ENCODE data around the gene FAXDC2.
"Not testable (repeated sequence)": the region's sequence is repeated elsewhere in the genome, so short reads cannot be mapped to it uniquely, and the experiment has no call there.

FAXDC2 gene

GRCh38 chr5:154829589-154830218 is 20.7 kb downstream of the FAXDC2 start:
- peak; percentile 17 for DNase-seq

GRCh38 chr5:154829181-154829588 is 21.2 kb downstream of the FAXDC2 start:
- peak; percentile 19 for DNase-seq

- no peak for DNase-seq
Measured at GRCh38 chr5:154824070-154824469, 26.3 kb downstream of the FAXDC2 start.

- DNase-seq, result no peak
Measured at GRCh38 chr5:154823605-154824004, 26.8 kb downstream of the FAXDC2 start.

- not testable (repeated sequence) for DNase-seq
Measured at GRCh38 chr5:154822896-154823295, 27.5 kb downstream of the FAXDC2 start.

GRCh38 chr5:154820383-154820782 is 30.0 kb downstream of the FAXDC2 start:
- no peak for DNase-seq

- DNase-seq, result no peak
Measured at GRCh38 chr5:154819546-154819945, 30.9 kb downstream of the FAXDC2 start.

DNA sequence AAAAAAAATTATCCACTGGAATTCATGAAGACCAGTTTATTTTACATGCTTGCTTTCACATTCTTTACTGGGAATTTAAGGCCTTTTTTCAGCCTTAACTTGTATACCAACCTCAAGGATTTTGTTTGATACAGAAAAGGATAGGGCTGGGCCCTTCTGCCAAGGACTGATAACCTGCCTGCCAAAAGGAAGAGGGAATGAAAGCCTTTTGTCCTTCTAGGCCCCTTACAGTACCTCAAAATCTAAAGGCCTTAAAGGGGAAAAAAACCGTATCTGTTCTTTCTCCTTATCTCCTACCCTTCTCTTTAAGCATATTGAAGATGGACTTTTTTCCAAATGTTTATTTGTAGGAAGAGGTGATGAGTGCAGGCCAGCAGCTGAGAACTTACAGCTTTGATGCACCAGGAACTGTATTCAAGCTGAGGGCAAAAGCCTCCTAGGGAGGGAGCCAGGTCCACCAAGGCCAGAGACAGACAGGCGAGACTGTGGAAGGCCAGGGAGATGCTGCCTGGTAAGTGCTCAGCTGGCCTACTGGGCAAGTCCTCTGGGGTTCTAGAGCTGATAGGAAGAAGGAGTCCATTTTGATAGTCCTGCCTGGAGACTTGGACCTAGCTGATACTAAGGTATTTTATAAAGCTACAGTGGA is 31.8 kb downstream of the FAXDC2 start:
- DNase-seq, result peak; percentile 93

DNA sequence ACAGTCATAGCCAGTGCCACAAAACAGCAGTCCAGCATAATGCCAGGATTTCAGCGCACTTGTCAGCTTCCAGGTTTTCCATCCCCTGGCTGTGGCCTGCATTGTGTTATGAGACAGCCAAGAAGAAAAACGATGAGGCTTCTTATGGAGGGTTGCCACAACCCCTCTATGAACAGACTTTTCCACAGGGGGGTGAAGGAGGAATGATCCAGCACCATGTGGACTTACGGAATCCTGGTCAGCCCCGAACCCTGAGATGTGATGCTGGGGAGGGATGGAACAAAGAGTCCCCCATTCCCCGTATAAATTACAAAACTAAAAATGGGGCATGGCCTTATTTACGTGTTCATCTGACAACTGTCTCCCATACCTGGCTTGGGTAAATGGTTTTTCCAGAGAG is 32.6 kb downstream of the FAXDC2 start:
- DNase-seq, result no peak

DNA sequence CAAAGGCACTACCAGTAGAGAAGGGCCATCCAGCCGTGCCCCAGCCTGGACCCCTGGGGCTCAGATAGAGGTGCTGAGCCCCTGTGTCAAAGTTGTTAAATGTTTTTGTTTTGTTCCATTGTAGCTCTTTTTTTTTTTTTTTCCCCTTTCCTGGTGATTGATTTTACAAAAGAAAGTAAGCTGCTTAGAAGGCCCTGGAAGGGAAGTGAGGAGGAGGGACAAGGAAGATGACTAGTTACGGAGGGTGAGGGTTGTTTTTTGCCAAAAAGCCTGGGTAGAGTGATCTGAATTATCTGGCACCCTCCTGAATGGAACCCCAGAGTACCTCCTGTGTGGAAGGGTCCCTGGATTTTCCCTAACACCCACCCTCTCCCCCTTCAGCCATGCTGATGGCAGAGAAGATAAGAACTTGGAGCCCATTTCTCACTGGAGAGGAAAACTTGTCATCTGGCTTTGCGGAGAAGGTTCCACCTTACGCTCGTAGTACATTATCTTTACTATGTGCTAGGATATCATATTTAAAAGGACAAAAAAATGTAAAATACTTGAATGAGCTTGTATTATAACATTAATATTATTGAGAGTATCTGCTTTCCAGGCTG is 33.4 kb downstream of the FAXDC2 start:
- DNase-seq, result no peak

- DNase-seq, result no peak
Measured at GRCh38 chr5:154815684-154816247, 34.6 kb downstream of the FAXDC2 start.

DNA sequence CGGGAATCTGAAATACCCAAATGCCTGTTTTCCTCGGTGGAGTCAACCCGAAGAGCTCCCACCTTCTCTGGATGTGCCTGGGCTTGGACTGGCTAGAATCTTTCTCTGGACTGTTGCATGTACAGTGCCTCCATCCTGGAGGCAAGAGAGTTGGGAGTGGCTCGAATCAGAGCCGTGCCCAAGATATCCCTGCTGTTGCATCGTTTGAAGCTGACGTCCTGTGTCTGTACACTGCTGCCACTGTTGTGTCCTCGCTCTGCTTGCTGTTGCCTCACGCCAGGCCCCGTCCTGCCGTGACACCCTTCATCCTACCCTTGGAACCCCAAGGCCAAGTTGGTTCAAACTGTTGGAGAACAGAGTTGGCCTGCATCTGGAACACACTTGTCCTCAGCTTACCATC is 35.4 kb downstream of the FAXDC2 start:
- DNase-seq, result no peak

DNA sequence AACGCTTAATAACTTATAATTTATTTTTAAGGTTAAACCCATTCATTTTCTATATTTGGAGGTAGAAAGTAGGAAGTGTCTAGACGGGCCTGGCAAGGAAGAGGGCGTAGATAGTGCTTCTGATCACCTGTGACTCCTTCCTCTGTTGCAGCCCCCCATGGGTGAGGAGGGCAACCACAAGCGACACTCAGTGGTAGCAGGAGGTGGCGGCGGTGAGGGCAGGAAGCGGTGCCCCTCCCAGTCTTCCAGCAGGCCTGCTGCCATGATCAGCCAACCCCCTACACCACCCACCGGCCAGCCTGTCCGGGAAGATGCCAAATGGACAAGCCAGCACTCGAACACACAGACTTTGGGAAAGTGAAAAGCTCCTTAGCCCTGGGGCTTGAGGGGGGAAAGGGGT is 36.7 kb downstream of the FAXDC2 start:
- DNase-seq, result no peak

DNA sequence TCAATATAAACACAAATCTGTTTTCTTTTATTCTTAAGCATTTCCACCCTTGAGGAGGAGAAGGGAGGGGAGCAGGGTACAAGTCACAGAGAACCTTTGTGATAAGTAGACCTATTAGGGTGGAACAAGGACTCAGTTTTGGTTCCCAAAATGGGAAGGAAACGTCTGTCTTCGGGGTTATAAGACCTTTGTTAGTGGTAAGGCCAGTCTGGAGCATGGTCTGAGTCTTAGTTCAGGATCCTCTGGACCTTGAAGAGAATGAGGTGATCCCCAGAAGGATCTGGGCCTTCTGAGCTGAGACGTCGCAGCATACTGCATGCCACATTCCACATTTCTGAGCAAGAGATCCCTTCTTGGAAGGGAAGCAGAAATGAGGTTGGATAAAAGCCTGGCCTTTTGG is 37.2 kb downstream of the FAXDC2 start:
- no peak for DNase-seq

DNA sequence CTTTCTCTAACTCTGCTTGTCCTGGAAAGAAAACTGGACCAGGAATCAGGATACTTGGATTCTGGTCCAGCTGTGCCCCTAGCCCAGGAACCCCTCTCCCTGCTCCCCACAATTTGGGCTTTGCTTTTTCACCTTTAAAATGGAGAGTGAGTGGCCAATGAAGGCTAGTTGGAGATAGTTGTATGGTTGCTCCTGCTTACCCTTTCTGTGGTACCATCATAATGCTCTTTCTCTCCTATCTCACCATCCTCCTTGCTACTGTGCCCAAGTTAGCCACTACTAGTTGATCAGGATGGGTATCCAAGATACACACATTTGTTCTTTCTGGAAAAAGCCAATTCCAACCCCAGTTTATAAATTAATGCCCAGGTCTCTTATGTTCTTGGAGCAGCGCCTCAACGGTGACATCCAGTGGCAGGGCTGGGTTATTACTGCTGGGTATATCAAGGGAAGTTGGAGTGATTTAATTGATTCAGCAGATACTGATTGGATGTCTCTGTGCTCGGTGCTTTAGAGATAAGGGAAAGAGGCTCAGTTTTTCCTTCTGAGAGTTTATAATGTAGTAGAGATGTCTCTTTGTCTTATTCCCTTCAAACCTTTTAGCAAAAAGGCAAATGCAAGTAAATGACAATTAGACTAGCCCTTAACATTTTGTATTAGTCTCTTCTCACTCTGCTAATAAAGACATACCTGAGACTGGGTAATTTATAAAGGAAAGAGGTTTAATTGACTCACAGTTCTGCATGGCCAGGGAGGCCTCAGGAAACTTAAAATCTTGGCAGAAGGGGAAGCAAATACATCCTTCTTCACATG is 38.5 kb downstream of the FAXDC2 start:
- DNase-seq, result peak; percentile 86

DNA sequence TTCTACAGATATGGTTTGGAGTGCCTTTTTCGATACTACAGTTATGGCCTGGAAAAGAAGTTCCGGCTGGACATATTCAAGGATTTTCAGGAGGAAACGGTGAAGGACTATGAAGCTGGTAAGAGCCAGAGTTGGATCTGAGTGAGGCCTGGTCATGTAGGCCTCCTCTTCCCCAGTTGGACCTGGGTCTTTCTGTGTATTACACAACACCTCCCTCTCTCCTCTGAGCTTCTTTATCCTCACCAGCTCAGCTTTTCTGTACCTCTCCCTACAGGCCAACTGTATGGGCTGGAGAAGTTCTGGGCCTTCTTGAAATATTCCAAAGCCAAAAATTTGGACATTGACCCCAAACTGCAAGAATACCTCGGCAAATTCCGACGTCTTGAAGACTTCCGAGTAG is 39.2 kb downstream of the FAXDC2 start:
- DNase-seq, result no peak

DNA sequence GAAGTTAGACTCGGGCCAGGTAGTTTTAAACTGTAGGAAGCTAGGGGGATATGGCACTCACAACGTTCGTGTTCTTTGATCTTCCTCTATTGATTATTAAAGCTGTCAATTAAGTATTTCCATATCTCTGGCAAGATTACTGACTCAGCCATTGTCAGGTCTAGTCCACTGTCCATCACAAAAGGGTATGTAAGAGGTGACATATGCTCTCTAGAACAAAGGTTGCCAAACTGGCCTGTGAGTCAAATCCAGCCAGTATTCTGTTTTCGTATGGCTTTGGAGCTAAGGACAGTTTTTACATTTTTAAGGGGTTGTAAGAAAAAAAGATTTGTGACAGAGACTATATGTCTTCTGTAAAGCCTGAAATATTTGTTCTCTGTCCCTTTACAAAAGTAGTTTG is 44.2 kb downstream of the FAXDC2 start:
- DNase-seq, result no peak

DNA sequence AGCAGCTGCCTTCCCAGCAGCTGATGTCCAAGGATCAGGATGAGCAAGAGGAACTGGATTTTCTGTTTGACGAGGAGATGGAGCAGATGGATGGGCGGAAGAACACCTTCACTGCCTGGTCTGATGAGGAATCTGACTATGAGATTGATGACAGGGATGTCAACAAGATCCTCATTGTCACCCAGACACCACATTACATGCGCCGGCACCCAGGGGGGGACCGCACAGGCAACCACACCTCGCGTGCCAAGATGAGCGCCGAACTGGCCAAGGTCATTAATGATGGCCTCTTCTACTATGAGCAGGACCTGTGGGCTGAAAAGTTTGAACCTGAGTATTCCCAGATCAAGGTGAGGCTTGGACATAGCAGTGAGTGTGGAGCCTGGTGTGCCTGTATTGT is 48.4 kb downstream of the FAXDC2 start:
- no peak for DNase-seq

DNA sequence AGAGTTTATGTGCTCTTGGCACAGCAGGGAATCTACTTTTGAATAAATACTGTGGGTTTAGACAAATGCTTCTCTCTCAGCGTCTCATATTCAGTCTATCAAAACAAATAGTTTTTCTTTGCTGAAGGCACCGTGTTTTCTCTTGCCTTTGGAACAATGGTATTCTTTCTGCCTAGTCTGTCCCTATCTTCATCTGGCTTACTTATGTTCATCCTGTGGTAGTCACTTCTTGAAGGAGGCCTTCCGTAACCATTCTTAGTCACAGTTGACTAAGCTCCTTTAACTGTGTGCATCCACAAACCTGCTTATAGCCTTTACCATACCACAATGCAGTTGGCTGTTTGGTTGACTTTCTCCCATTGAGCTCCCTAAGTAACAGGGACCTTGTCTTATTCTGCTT is 49.3 kb downstream of the FAXDC2 start:
- DNase-seq, result no peak

GRCh38 chr5:154800582-154800981 is 49.8 kb downstream of the FAXDC2 start:
- no peak for DNase-seq

DNA sequence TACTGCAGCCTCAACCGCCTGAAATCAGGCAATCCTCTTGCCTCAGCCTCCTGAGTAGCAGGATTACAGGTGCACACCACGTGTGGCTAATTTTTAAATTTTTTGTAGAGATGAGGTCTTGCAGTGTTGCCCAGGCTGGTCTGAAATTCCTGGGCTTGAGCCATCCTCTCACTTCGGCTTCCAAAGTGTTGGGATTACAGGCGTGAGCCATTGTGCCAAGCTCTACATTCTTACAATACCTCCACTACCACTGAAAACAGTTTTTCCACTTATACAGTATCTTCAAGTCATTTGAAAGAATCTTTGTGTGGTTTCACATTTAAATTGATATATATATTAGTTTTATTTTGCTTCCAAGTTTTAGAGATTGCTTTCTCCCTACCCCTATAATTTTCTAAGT is 52.6 kb downstream of the FAXDC2 start:
- DNase-seq, result no peak

DNA sequence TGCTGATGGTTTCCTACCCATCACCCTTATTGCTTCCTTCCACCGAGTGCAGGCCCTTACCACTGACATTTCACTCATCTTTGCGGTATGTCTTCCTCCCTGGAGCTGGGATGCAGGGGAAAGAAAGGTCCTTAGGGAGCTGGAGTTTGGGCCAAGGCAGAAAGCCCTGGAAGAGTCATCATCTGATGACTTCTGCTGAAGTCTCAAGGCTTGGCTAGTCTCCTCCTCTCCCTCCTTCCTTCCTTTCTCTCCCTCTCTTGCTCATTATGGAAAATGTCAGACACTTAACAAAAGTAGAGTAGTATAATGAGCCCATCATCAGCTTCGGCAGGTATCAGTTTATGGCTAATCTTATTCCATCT is 55.2 kb downstream of the FAXDC2 start:
- no peak for DNase-seq

GRCh38 chr5:154794525-154795234 is 55.7 kb downstream of the FAXDC2 start:
- no peak for DNase-seq
